Activated naive CD8-positive, alpha-beta T cell treated with anti-CD3 and anti-CD28 coated beads, Interleukin-2, amount 50 U/mL, for 16 hours (primary cell): Measurements from ENCODE around the gene FCHO1.

Experiments used
- DNase-seq: peaks from one replicate; pipeline ENCODE4 v3.0.0-alpha.2; 2020; ENCODE audit warnings: low read depth, low spot score

The FCHO1 gene

DNA sequence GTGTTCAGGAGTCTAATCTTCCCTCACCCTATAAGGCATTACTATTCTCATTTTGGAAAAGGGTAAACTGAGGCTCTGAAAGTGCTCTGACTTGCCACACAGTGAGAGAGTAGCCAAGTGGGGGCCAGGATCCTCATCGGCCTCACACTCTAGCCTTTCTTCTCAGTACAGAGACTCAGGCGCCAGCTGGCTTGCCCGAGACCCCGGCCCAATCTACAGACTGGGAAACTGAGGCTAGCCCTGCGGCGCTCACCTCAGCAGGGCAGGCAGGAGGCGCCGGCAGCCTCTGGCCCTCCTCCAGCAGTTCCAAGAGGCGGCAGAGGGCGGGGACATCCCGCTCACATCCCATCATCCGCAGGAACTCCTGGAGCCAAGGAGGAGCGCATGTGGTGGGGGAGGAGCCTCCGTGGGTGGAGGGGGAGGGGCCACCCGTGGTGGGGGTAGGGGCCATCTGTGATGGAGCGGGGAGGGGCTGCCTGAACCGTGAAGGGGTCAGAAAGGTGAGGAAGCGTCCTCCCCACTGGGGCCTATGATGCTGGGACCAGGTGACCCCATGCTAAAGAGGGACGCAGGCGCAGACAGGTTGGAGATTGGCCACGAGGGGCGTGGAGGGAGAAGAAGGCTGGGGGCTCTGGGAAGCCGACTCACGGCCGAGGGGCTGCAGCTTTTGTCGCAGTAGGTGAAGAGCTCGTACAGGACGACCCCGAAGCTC lies 78.7 kb downstream of the FCHO1 start:
- no peak for DNase-seq

GRCh38 chr19:17830567-17831418 lies 79.5 kb downstream of the FCHO1 start:
- DNase-seq = no peak

GRCh38 chr19:17831419-17831888 lies 80.2 kb downstream of the FCHO1 start:
- DNase-seq = no peak

GRCh38 chr19:17832443-17833208 lies 81.3 kb downstream of the FCHO1 start:
- DNase-seq = no peak

GRCh38 chr19:17834350-17835181 lies 83.3 kb downstream of the FCHO1 start:
- no peak for DNase-seq

- DNase-seq = no peak
These were observed 84.1 kb downstream of the FCHO1 start for GRCh38 chr19:17835182-17836006.

DNA sequence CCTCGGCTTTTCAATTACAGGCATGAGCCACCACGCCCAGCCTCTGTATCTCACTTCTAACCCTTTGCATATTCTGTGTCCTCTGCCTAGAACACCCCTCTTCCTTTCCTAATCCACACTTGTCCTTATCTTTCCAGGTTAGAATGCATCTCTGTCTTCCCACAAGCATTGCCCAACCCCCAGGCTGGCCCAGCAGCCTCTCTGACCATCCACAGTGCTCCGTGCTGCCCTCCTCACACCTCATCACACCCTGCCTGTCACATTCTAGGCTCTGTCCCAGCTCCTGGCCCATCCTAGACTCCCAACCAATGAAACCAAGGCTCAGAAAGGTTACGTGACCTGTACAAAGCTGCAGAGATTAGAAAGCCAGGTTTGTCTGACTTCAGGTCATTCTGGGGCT lies 85.3 kb downstream of the FCHO1 start:
- no peak for DNase-seq

DNA sequence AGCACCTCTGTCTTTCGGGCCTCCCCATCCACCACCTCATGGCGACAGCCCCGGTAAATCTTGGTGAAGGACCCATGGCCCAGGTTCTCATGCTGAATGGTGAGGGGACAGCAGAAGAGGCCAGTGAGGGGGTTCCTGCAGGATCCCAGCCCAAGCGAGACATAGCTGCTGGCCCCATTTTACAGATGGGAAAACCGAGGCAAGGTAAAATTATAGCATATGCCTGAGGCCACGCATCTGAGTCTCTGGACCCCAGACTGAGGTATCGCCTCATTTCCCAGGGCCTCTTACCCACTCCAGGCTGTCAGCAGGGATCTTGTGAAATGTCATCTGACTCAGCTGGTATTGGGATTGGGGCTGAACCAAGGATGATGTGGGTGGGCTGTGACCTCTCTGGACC lies 86.7 kb downstream of the FCHO1 start:
- no peak for DNase-seq
